HS-27A (cell line): ENCODE data around the gene GNAT1.
"Not testable (repeated sequence)": the region's sequence is repeated elsewhere in the genome, so short reads cannot be mapped to it uniquely, and the experiment has no call there.

Experiments used
- DNase-seq: peaks from one replicate; pipeline ENCODE4 v3.0.0-alpha.2; 2012; ENCODE audit warnings: low read depth, missing footprints

The GNAT1 gene

DNA sequence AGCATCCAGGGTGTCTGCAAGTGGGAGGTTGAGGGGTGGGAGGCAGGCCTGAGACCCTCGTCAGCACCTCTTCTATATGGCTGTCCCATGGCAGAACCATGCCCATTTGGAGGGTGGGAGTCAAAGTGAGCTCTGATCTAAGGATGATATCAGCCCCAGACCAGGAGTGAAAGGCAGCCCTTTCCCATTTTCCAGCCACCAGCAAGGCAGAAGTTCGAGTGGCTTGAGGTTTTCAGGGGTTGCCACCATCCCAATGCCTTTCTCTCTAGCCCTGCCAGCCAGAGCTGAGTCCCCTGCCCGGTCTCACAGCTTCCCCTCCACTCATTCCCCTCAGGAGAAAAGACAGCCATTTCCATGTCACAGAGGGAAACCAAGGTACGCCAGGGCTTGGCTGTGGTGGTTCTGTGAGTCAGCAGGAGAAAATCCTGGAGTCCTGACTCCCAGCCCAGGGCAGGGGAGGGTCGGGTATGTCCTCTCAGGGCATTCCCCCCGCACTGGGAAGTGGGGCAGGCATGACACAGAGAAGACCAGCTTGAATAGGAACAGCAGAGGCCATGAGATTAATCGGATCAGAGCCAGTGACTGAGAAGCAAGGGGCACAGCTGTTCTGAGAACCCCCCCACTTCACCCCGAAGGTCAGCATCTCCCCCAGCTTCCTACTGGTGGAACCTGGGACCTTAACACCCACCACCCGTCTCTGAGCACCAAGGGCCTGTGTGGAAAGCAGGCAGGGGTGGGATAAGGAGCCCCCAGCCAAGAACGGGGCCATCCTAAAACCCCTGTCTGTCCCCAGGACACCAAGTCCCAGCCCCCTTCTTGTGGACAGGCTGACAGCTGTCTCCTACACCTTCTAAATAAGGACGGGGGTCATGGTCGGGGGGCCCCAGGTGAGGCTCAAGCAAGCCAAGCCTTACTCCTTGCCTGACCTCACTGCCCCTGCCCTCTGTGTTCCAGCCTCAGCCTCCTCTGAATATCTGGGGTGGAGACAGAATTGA, 12.7 kb downstream of the GNAT1 start:
- DNase-seq = no peak

DNA sequence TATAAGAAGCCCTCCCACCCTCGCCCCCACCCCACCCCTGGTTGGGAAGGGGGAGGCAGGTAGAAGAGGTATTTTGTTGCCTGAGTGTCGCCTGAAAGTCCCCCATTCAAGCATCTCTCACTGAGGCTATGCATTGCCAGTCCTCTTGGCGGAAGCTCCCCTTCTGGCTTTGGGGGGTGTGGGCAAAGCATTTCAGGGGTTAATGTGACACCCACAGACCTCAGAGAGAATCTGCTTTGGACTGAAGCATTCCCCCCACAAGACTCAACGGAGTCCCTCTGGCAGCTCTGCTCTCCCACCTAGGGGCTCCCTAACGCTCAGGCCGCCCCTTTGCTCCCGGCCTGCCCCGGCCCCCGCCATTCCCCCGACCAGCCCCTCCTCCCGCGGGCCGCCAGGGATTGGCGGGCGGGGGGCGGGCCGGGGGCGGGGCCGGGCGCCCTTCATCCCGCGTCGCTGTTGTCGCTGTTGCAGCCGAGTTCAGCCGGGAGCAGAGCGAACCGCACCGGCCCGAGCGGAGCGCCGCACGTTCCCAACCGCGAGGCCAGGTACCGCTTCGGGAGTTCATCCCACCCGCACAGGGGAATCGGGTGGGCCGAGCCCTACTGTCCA, 13.5 kb downstream of the GNAT1 start, which contains the start of gene SLC38A3:
SLC38A3 (plus strand) TSS at position 468 of the 609 bp plus-strand sequence. CDS start 8,929 bp downstream, outside the sequence.
- no peak for DNase-seq

DNA sequence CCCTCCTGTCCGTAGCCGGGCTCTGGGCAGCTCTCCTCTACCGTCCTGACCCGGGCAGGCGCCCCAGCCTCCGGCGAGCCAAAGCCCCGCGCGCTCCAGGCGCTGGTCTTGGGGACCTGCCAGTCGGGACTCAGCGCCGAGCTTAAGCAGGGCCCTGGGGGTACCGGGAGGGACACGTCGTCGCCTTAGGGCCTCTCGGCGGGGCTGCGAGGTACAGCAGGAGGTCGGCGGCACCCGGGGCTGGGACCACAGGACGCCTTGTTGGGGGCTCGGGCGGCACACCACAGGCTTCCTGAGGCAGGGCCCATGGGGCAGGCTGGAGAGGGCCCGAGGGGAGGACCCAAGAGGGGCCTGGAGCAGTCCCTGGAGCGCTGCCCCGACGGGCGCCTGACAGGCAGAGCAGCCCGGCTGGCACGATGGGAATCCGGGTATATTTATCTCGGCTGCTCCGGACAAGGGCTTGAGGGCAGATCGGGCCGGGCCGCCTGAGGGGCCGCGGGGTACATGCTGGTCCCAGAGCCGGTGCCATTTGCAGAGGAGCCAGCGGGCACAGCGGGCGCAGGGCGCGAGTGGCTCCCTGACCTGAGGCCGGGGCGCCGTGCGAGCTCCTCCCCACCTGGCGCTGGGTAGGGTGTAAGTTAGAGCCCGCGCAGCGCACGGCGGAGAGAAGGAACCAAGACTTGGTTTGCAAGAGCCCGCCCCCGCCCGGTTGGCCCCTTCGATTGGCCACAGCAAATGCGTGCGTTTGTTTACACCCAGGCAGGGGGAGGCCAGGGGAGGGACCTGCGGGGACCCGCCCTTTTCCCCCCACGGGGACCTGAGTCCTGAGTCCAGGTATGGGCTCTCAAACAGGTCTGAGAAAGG, 14.2 kb downstream of the GNAT1 start:
- no peak for DNase-seq

DNA sequence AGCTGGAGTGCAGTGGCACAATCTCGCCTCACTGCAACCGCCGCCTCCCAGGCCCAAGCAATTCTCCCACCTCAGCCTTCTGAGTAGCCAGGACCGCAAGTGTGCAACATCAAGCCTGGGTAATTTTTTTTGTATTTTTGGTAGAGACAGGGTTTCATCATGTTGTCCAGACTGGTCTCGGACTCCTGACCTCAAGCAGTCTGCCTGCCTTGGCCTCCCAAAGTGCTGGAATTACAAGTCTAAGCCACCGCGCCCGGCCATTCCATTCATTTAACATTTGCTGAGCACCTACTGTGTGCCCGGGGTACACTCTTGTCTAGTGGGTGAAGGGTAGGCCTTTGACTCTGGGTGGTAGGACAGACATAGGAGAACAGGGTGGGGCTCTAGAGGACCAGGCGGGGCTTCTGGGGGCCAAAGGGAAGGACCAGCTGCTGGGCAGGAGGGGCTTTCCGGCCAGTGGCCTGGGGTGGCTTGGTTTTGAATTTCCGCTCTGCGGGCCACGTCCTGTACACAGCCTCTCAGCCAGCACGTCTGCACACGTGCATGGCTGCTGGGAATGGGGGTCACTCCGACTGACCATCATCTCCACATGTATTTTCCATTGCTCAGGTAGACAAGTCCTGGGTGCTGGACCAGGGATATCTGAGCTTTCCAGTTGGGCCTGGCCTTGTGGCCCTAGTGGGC, 16.1 kb downstream of the GNAT1 start:
- no peak for DNase-seq

DNA sequence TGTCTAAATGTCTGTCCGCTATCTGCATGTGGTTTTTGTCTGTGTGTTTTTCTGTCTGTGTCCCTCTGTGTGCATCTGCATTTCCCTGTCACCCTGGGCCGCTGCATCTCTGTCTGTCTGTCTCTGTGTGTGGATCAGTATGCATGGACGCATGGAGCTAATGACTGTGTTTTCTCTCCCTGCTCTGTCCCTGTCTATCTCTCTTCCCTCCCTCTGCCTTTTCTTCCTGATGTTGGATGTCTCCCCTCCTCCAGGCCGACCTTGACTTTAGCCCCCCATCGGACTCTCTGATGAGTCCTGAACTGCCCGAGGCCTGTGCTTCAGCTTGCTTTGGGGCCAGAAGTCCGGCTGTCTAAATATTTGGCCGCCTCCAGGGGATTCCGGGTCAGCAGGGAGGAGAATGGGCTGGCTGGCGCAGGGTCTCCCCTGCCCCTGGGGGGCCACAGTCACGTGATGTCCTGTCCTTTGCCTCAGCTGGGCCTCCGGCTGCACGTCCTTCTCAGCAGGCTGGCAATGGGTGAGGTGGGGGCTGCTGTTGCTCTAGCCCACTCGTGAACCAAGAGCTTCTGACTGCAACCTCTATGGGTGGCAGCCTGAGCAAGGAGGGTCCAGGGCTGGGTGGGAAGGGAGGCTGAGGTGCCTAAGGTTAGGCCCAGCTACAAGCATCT, 17.4 kb downstream of the GNAT1 start:
- DNase-seq = no peak

DNA sequence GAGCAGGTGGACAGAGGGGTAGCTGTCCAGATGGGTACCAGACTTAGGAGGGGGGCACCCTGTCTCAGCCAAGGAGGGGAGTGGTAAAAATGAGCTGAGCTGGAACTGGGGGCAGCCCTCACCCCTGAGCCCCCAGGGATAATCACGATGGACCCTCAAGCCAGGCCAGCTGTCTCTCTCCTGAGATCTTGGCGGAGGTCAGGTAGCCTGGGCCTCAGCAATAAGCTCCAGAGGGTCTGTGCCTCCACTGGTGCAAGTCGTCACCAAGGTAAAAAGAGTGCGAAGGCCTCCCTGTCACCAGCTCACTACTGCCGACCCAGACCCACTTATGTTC, 18.7 kb downstream of the GNAT1 start:
- no peak for DNase-seq

DNA sequence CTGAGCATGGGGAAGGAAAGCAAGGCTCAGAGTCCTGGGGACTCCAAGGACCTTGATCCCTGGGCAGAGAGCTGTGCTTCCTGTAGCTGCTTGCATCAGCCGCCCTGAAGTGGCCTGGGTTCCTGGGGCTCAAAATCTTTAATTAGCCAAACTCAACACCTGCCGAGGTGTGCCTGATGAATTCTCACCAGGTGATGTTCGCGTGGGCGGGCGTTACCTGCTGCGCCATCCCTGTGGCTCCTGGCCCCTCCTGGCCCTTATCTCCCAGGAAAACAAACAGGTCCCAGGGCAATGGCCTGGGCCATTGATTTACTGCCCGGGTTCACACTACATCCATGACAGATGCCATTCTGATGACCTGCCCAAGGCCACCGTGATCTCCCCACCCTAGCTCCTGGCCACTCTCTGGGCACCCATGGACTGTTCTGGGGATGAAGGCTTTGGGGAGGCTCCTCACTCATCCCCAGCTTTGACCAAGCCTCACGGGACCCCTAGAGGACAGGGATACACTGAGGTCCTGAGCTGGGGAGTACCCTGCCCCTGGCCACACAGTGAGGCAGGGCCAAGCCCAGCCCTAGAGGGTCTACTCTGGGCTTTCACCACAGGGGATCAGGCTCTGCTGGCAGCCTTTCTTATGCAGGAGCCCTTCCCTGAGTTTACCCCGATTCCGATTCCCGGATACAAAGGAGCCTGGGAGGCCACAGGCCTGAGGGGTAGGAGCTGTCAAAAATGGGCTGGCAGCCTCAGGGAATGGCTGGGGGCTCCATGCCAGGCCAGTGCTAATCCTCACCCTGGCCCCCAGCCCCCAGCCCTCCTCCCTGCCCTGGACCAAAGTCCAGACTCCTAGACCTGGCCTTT, 19.3 kb downstream of the GNAT1 start:
- no peak for DNase-seq

DNA sequence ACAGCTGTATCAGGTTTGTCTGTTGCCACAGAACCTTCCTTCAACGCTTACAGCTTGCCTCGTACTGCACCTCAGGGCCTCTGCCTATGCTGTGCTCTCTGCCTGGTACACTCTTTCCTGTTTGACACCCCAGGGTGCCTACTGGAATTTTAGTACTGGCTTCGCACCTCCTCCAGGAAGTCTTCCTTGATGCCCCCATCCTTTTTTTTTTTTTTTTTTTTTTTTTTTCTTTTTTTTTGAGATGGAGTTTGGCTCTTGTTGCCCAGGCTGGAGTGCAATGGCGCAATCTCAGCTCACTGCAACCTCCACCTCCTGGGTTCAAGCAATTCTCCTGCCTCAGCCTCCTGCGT, 19.9 kb downstream of the GNAT1 start:
- not testable (repeated sequence) for DNase-seq

DNA sequence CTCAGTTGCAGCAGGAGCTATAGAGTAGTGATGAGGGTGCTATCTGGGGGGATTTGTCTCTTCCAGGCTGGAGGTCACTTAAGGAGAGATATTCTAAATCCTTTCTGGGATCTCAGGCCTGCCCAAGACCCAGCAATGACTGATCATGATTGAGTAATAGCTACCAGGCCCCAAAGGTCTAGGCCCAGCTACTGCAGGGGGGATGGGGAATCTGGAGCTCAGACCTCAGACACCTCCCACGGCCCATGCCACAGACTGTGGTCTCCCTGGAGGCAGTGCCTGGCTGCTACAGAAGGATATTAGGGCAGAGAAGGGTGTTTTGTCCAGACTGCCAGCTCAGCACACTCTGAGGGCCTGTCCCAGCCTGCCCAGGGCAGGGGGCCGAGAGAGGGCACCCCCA, 20.5 kb downstream of the GNAT1 start:
- DNase-seq = no peak

DNA sequence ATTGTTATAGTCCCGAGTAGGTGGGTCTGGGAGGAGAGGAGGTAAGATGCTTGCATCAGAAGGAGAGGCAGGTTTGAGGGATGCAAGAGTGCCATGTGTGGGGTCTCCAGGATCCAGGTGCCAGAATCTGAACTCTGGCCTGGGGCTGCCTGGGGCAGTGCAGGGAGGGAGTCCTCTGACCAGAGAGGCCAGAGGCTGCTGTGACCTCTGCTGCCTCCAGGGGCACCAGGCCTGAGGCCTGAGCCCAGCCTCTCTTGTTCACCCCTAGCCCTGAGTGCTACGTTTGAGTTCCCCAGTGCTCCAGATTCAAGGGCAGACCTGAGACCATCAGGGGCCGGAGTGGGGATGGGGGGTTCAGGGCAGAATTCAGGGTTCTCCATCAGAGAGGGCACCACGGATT, 21.1 kb downstream of the GNAT1 start:
- DNase-seq = no peak

DNA sequence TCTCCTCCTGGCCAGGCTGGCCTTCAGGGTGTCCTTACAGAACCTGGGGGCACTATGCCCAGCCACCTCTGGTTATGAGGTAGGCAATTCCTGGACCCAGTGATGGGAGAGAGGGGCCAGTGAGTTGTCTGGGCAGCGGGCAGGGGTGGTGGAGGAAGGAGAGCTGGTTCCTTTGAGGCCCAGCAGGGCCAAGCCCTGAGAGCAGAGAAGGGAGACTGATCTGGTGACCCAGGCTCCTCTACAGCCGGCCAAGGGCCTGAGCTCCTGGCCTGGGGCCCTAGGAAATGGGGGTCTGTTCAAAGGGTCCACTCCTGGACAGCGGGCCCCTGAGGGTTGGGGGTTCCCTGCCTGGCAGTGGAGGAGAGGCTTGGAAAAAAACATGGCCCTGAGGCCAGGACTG, 21.6 kb downstream of the GNAT1 start:
- DNase-seq = no peak

DNA sequence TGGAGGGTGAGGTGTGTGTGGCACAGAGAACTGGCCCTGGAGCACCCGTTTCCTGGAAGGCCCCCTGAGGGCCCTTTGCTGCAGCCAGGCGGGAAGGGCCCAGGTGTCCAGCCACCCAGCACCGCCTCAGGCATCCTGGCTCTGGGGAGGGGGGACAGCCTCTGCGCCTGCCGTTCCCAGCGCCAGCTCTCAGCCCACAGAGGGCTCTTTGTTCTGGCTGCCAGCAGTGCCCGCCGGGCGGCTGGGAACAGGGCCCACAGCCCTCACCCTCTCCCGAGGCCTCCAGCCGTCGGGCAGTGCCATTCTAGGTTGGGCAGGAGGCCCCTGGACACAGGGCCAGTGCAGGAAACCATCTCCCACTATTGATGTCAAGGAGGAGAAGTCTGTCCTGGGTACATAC, 22.0 kb downstream of the GNAT1 start:
- DNase-seq = no peak

DNA sequence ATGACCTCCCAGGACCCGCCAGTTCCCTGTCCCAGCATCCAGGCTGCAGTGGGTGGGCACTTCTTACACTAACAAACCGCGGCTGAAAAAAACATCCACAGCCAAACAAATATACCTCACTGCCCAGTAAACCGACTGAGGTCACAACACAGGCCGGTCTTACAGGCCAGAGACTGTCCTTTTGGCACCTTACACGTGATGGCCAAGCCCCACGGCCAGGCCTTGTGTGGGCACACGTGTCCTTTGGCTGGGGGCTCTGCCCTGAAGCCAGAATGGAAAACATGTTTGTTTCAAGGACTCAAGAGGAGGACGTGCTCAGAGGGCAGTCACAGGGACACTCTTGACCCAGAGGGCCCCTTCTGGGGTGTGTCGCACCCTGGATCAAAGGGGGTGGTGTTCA, 23.4 kb downstream of the GNAT1 start:
- DNase-seq = no peak

DNA sequence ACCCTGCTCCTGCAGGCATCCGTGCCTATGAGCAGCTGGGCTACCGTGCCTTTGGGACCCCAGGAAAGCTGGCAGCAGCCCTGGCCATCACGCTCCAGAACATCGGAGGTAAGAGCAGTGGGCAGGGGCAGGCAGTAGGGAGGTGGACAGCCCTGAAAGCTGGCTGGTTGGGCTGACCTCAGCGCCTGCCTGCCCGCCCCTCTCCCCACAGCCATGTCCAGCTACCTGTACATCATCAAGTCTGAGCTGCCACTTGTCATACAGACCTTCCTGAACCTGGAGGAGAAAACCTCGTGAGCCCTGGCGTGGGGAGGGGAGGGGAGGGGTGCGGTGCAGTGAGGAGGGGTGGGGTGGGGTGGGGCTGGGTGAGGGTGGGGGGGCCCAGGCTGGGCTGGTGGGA, 24.1 kb downstream of the GNAT1 start:
- DNase-seq = no peak

DNA sequence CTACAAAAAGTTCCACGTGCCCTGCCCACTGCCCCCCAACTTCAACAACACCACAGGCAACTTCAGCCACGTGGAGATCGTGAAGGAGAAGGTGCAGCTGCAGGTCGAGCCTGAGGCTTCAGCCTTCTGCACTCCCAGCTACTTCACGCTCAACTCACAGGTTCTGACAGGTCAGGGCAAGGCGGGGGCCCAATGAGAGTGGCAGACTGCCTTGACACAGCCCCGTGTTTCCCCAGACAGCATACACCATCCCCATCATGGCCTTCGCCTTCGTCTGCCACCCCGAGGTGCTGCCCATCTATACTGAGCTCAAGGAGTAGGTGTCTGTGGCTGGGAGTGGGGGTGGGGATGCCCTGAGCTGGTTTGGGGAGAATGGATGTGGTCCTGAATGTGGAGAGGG, 26.3 kb downstream of the GNAT1 start:
- DNase-seq = no peak

DNA sequence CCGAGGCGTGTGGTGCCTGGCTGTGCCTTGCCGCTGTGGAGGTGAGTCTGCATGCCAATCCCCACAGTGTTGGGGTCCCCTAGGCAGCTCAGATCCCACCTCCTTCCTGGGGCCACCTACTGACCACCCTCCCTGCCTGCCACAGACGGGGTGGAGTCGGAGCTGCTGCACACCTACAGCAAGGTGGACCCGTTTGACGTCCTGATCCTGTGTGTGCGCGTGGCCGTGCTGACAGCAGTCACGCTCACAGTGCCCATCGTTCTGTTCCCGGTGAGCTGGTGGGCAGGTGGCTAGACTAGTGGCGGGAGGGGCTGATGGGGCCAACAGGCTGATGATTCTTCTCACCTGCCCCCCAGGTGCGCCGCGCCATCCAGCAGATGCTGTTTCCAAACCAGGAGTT, 27.0 kb downstream of the GNAT1 start:
- no peak for DNase-seq

DNA sequence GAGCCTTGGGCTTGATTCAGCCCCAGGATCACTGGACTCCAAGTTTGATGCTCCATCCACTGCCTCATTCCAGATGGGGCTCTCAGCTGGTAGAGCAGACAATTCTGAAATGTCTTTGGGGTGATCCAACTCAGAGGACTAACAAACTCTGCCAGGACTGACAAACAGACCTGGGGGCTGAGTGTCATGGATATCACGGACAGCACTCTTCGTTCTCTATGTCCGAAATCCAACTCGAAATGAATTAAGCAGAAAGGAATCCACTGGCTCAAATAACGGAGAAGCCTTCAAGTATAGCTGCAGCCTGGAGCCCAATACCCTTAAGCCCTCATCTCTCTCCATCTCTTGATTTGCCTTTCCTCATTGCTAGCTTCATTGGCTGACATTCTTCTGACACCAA, 27.9 kb downstream of the GNAT1 start:
- no peak for DNase-seq

DNA sequence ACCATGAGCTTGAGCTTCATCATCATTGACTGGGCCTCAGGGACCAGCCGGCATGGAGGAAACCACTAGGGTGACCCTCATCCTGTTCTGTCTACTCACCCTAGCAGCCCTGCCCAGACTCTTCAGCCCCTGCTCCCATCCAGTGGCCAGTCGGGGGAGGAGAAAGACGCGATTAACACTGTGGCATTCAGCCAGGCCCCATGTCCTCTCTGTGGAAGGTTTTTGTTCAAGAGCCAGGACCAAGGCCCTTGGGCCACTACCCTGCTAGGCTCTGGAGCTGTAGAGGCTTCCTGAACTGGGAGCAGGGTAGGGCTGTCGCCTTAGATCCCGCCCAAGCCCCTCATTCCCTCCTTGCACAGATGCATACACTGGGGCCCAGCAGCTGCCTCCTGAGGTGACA, 28.7 kb downstream of the GNAT1 start:
- no peak for DNase-seq

DNA sequence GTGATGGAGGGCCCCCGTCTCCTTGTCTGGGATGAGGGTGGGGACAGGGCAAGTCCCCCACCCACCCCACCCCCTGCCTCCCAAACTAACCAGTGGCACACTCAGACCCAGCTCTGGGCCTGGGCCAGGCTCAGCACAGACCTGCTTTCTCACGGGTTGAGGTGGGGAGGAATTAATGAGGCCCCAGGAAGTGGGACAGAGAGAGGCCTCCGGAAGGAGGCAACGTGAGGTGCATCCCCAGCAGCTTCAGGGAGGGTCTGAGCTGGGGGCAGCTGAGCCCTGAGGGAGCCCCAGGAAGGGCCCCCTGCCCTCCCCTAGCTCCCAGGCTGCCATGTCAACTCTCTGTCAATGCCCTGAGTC, 29.6 kb downstream of the GNAT1 start:
- no peak for DNase-seq

DNA sequence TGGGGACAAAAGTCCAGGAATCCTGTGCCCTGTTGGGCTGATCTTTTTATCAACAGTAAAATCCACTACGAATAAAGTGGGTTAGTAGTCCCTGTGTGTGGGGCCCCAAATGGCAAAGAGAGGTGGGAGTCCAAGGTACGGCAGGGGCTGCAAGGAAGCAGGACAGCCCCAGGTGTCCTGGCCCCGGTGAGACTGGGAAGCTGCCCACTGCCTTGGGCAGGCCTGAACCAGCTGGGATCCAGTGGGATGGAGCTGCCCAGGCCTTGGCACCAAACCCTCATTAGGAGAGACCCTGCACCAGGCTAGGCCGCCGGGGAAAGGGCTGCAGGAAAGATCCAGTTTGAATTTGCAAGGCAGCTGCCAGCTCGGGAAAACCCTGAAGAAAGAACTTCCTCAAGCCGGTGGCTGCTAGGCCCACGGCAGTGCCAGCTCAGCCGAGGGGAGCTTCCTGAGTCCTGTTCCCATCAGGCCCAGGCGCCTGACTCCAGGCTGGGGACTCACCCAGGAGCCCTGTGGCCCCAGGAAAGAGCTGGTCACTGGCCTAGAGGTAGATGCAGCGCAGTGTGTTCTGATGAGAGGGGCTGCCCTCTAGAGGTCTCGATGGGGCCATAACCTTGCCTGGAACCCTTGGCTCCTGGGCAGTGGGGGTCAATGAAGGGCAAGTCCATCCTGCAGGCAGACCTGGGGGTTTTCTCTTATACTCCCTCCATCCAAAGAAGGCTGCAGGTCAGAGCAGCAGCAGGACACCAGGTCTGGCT, 30.2 kb downstream of the GNAT1 start:
- DNase-seq = no peak
